H1 (cell line): ENCODE measurements around the gene ZNF462. TPM values are rescaled to one million over a fixed set of nuclear protein-coding genes. Genes with fewer than 3 reads are reported as not detected.

Experiments
- EP300 ChIP-seq, 2 experiments: IDR thresholded peaks; 1 replicate in 1 of 2; 2 replicates in 1 of 2; pipeline ENCODE4 v1.6.1; 2011 to 2012; ENCODE audit warnings: low read depth in 2 of 2, low read length in 2 of 2, mild to moderate bottlenecking in 2 of 2, borderline replicate concordance in 1 of 2, inconsistent platforms in 1 of 2, moderate library complexity in 1 of 2
- POU5F1 ChIP-seq: IDR thresholded peaks from 2 replicates; pipeline ENCODE4 v1.6.1; 2011; ENCODE audit warnings: low read depth, mild to moderate bottlenecking, low read length, moderate library complexity
- SP2 ChIP-seq: IDR thresholded peaks from 2 replicates; pipeline ENCODE4 v1.6.1; 2012; ENCODE audit warnings: mild to moderate bottlenecking, low read length, inconsistent platforms
- SRF ChIP-seq: IDR thresholded peaks from 2 replicates; pipeline ENCODE4 v1.6.1; 2011; ENCODE audit warnings: mild to moderate bottlenecking, low read depth, low read length, moderate library complexity
- TCF12 ChIP-seq: IDR thresholded peaks from 2 replicates; pipeline ENCODE4 v1.6.1; 2011; ENCODE audit warnings: low read depth, mild to moderate bottlenecking, low read length
- polyA plus RNA-seq, 7 experiments: library from polyadenylated mRNA; depleted of rRNA in 3 of 7; stranded (reverse) in 5 of 7; unstranded in 2 of 7; fragments of >200 nt in 5 of 7; fragments of 200-250 nt in 2 of 7; gene quantifications; 1 replicate in 5 of 7; 2 replicates in 1 of 7; 4 replicates in 1 of 7; pipeline versions ENCODE4 v1.2.1 to v1.2.3, GENCODE V29; 2011 to 2013; ENCODE audit warnings: missing spikeins in 2 of 7, mixed read lengths in 2 of 7
- total RNA-seq: library from RNA; stranded (reverse); fragmentation: NEBNext Ultra II Directional; extraction: Animal tissue kit (Norgen Biotek cat#: 25700); gene quantifications from 2 replicates; pipeline ENCODE4 v1.2.1, GENCODE V29; 2021

The ZNF462 gene
- total and polyA plus RNA-seq, 2 of the 8 experiments (the other 6 are each of a cell fraction or from before 2014, with no cell fraction given): 30.0 to 163 TPM

DNA sequence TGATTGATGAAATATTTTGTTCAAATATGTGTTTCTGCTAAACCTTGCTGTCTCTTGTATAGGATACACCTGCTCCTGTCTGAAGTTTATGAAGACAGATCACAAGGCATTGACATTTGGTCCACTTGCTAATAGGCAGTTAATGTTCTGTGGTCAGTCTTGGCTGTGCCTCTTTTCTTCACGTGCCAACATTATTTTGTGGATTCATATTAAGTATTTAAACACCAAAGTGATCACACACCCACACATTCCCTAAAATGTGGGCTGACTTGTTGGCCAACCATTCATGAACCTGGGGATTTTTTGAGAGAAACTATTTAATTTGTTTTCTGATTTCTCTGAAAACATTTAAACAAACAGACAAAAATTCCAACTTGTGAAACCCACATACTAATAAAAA lies 33.7 kb downstream of the ZNF462 start (continued):
- TF ChIP-seq TCF12: no peak
- TF ChIP-seq SRF: no peak
- TF ChIP-seq EP300 (IDR thresholded peaks at IDR 0.05; ENCODE audit: borderline replicate concordance in 1 of 2, low read depth in 2 of 2, low read length in 2 of 2): no peak
- TF ChIP-seq SP2: no peak
- TF ChIP-seq POU5F1: no peak
